ENCODE data around the gene DYSF.

DYSF gene

GRCh38 chr2:71548646-71549425 lies 95.5 kb downstream of the DYSF start:
- peak; percentile 73 for TF ChIP-seq CTCF (conservative IDR thresholded peaks at IDR 0.05)
- no peak for TF ChIP-seq ZFX (IDR thresholded peaks at IDR 0.05)
- H3K27ac ChIP-seq, result no peak overlapping the region

GRCh38 chr2:71550801-71551630 lies 97.7 kb downstream of the DYSF start:
- TF ChIP-seq CTCF (conservative IDR thresholded peaks at IDR 0.05) (no peak), ZFX (IDR thresholded peaks at IDR 0.05) (no peak)
- H3K27ac ChIP-seq, result no peak overlapping the region

GRCh38 chr2:71551631-71551915 lies 98.2 kb downstream of the DYSF start:
- no peak overlapping the region for H3K27ac ChIP-seq
- no peak for TF ChIP-seq CTCF (conservative IDR thresholded peaks at IDR 0.05)
- no peak for TF ChIP-seq ZFX (IDR thresholded peaks at IDR 0.05)

GRCh38 chr2:71552356-71552755 lies 99.0 kb downstream of the DYSF start:
- TF ChIP-seq CTCF (conservative IDR thresholded peaks at IDR 0.05) (no peak), ZFX (IDR thresholded peaks at IDR 0.05) (no peak)
- no peak overlapping the region for H3K27ac ChIP-seq

GRCh38 chr2:71552861-71553301 lies 99.5 kb downstream of the DYSF start:
- no peak for TF ChIP-seq CTCF (conservative IDR thresholded peaks at IDR 0.05)

GRCh38 chr2:71554028-71554705 lies 100.8 kb downstream of the DYSF start:
- no peak overlapping the region for H3K27ac ChIP-seq
- no peak for TF ChIP-seq ZFX (IDR thresholded peaks at IDR 0.05)
- TF ChIP-seq CTCF (conservative IDR thresholded peaks at IDR 0.05), result no peak

More at GRCh38 chr2:71552861-71553301, 99.5 kb downstream of the DYSF start:
- H3K27ac ChIP-seq, result no peak overlapping the region

GRCh38 chr2:71554706-71555056 lies 101.3 kb downstream of the DYSF start:
- no peak for TF ChIP-seq CTCF (conservative IDR thresholded peaks at IDR 0.05)
- TF ChIP-seq ZFX (IDR thresholded peaks at IDR 0.05), result no peak
- H3K27ac ChIP-seq, result no peak overlapping the region

Measured in C4-2B (cell line).